MM.1S (cell line): ENCODE measurements around the gene GPX8.

ENCODE experiments used
- CTCF ChIP-seq: fragments of 300-600 bp; sonication (generic); IDR thresholded peaks from 2 replicates; pipeline ENCODE4 v1.5.1; 2016; ENCODE audit warnings: antibody characterized with exemption, low read length, mixed read lengths
- EZH2 ChIP-seq: fragments of 300-600 bp; sonication (generic); optimal IDR thresholded peaks from 2 replicates; pipeline ENCODE3; 2017; ENCODE audit warnings: low read depth, mild to moderate bottlenecking, antibody characterized with exemption, low read length, mixed read lengths
- EZH2phosphoT487 ChIP-seq: fragments of 300-600 bp; sonication (generic); IDR thresholded peaks from 2 replicates; pipeline ENCODE4 v1.6.1; 2018; ENCODE audit warnings: antibody characterized with exemption, low read length

- TF ChIP-seq CTCF (no peak), EZH2 (no peak), EZH2phosphoT487 (no peak)
Observed at GRCh38 chr5:55140908-55141665, 18.9 kb upstream of the GPX8 start.
